ENCODE data around the gene MPEG1.

Gene MPEG1

DNA sequence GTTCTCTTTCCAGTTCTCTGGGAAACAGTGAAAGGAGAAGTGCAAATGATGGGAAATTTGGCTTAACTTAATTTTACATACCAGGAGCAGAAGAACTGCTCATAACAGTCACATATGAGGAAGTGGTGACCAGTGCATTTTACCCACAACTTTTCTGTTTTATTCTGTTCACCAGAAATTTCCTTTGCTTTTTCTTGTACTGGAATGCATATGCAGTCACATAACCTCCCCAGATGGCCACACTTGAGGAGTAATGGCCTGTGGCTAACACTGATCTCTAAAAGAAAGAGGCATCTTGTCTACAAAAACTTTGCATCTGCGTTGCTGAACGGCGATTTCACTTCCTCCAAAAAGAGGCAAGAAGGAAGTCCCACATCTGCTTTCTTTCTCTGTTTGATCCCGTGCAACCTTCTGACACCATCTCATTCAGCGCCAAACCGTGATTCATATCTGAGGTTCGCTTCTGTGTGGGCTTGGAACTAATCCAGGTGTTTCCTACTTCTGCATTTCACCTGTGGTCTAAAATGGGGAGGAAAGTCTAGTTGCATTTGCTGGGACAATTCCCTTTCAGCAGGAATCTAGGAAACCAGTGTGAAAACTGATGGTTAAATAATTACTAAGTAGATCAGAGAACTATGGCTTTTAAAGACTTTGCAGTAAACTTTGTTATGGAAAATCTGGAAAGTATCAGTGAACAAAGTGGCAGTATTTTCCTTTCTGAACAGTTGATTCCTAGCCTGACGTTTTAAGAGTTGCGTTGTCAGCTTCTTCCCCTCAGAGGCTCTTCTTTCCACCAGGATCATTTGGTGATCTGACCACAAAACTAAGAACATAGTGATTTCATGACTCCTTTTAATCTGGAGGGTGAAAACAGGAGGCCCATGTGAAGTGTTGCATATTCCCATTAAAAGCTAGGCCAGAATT, 4.2 kb upstream of the MPEG1 start:
- DNase-seq = no peak

- no peak for DNase-seq
Measured at GRCh38 chr11:59214141-59214893, 1.6 kb upstream of the MPEG1 start.

GRCh38 chr11:59212222-59212621, 505 bp downstream of the MPEG1 start:
- no peak for DNase-seq

GRCh38 chr11:59208956-59209355, 3.8 kb downstream of the MPEG1 start:
- no peak for DNase-seq

GRCh38 chr11:59207988-59208451, 4.7 kb downstream of the MPEG1 start:
- DNase-seq = no peak

DNA sequence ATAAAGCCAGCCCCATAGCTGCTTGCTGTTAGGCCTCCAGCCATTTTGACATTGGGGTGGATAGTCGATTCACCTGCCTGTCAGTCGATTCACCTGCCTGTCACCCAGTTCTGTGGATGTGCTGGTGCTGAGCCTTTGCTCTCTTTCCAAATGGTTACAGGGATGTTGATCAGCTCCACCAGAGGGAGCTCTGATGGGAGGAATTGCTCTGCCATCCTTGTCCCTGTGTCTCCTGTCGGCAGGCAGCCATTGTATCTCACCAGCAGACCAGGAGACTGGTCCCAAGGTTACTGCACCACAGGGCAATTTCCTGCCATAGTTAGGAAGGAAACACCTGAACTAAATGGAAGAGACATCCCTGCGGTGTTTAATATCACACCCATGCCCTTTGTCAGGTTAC, 6.1 kb downstream of the MPEG1 start:
- DNase-seq = no peak

- DNase-seq = no peak
Measured at GRCh38 chr11:59205648-59206047, 7.1 kb downstream of the MPEG1 start.

DNA sequence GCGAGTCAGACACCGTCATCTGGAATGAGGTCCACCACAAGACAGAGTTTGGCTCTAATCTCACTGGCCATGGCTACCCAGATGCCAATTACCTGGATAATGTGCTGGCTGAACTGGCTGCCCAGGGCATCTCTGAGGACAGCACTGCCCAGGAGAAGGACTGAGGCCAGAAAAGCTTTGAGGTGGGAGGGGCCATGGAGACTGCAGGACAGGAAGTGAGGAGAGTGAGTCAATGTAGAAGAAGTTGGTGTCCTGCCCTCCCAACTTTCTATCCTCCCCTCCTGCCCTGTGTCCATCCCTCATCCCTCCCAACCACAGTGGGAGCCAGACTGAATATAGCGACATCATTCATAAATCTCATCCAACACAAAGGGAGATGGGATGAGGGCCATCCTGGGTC, 8.0 kb downstream of the MPEG1 start:
- no peak for DNase-seq

- DNase-seq = no peak
Measured at GRCh38 chr11:59201353-59201752, 11.4 kb downstream of the MPEG1 start.

DNA sequence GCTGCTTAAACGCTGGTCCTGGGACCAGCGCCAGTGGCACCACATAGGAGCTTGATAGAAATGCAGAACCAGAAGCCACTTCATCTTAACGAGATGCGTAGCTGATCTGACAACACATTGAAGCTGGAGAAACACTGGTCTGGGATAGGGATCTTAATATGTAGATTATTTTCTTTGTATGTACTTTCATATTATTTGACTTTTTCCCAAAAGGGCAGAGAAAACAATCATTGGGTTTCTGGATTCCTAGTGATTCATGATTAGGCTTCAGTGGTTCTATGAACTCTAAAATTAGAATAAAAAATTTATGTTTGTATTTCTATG, 12.3 kb downstream of the MPEG1 start:
- no peak for DNase-seq

DNA sequence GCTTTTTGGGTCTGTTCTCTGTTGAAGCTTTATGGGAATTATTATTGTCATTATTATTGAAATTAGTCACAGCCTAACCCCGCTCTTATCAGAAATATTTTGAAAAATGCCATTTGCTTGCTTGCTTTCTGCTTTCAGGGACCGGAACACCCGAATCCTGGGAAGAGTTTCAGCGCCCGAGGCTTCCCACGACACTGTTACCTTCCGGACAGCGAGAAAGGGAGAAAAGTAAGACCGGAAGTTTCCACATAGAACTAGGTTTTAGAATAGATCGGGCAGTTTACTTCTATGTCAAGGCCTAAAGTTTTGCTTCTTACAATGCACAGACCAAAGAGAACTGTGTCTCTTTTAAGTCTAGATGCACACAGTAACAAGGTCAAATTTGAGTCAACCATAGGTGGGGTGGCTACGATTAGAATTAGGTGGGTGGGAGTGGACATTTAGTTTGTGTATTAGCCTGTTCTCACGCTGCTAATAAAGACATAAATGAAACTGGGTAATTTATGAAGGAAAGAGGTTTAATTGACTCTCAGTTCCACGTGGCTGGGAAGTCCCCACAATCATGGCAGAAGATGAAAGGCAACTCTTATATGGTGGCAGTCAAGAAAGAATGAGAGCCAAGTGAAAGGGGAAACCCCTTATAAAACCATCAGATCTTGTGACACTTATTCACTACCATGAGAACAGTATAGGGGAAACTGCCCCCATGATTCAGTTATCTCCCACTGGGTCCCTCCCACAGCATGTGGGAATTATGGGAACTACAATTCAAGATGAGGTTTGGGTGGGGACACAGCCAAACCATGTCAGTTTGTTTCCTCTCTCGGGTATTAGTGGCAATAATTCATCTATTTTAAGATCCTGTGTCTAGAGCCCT, 12.9 kb downstream of the MPEG1 start:
- DNase-seq = no peak

DNA sequence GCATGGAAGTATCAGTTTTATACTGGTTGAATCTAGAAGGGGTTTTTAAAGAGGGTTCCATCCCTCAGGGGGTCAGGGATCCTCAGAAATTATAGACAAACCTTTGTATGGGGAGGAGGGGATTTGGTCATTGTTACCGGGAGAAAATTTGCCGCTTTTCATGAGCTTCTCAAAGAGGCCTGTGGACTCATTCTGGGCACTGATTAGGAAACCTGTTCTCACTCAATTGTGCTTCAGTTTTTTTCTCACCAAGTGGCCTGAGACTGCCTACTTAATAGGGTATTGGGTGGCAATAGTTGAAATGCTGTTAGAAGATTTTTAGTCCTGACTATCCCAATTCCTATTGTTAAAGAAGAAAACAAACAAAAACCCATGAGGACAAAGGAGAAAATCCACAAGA, 14.0 kb downstream of the MPEG1 start:
- DNase-seq = no peak

GRCh38 chr11:59197991-59198390, 14.7 kb downstream of the MPEG1 start:
- no peak for DNase-seq

- DNase-seq = no peak
Measured at GRCh38 chr11:59196777-59197176, 15.9 kb downstream of the MPEG1 start.

DNA sequence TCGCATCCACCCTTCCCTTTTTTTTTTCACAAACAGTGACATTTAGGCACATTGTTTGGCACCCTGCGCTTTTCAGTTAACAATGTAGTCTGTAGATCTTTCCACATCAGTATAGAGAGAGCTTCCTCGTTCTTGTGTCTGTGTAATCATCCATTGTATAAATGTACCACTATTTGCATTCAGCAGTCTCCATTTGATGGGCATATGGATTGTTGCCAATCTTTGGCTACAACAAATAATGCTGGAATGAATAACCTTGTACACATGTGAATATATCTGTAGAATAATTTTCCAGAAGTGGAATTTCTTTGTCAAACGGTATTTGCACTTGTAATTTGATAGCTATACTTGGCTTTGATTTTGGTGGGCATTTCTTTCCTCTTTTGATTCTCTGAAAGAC, 17.1 kb downstream of the MPEG1 start:
- no peak for DNase-seq

GRCh38 chr11:59193587-59194130, 19.1 kb downstream of the MPEG1 start:
- no peak for DNase-seq

GRCh38 chr11:59192446-59193020, 20.2 kb downstream of the MPEG1 start:
- DNase-seq = no peak

GRCh38 chr11:59191890-59192289, 20.8 kb downstream of the MPEG1 start:
- DNase-seq = no peak

DNA sequence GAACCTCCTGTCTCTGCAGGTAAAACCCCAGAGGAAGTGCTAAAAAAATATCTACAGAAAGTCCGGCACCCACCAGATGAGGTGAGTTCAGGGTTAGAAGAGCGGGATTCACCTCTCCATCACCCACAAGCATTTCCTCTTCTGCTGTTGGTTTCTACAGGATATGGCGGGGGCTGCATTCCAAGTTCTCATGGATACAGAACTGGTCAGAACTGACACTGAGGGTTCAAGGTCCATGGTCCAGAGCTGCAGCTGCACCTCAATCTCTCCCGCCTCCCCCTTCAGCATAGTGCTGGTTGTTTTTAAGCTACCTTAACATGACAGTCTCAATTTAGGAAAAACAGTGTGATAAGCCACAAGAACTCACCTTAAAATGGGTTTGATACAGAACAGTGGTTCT, 21.6 kb downstream of the MPEG1 start:
- DNase-seq = no peak

DNA sequence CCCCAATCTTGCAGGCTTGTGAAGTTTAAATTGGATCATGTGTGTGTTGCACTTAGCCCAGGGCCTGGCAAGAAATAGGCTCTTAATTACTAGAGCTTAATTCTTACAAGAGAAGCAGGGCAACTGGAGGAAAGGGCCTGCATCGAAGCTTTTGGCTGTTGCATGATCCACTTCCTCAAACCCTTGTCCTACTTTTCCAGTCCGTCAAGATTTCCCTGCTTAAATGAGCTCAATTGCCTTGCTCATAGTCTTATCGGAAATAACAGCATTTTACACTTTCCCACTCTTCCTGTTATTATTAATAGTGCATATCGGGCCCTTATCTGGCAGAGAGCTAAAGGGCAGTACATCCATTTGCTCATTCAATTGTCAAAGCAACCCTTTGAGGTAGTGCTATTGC, 22.7 kb downstream of the MPEG1 start:
- DNase-seq = no peak

DNA sequence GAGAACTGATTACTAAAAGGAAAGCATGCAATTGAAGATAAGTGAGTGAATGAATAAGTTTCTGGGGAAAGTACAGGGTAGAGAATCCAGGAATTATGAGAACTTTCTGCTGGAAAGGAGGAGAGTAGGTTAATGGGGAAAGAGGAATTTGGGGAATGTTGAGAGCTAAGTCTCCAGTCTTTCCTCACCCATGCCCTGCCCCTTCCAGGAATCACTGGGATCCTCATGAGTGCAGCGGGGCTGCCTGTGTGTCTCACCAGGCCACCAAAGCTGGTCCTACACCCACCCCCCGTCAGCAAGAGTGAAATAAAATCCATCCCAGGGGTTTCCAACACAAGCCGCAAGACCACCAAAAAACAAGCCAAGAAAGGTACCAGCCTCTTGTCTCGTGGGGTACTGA, 23.8 kb downstream of the MPEG1 start:
- no peak for DNase-seq

DNA sequence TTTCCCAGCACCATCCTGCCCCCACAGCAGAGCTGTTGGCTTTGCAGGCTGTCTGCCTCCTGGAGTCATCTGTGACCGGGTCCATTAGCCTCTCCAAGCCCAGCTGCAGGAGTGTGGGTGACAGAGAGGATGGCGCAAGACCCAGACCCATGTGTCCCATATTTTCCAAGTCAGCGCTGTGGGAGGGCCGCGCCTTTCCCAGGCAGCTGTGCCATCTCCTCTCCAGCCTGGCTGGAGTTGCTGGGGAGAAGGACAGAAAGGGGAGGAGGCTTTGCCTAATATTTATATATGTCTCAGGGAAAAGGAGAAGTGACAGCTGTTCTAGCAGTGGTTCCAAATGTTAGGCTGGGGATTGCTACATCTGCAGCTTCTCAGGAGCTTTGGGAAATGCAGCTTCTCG, 25.1 kb downstream of the MPEG1 start:
- DNase-seq = no peak

GRCh38 chr11:59187035-59187434, 25.7 kb downstream of the MPEG1 start:
- no peak for DNase-seq
